NCI-H2227 (cell line): ENCODE data around the gene OTOR.

Source experiments
- DNase-seq: peaks from one replicate; lab custom pipeline; 2025; ENCODE audit not compliant: unreplicated experiment; lab: John Stamatoyannopoulos, UW

Gene OTOR

GRCh38 chr20:16748308-16748900 lies at the start of gene OTOR:
TSS of gene OTOR (plus strand) at chr20:16748358. CDS start at chr20:16748402, 44 bp downstream.
- DNase-seq, result no peak

GRCh38 chr20:16699293-16699692 lies 48.9 kb upstream of the OTOR start:
- DNase-seq, result no peak

- DNase-seq, result no peak
These were observed 46.9 kb upstream of the OTOR start for GRCh38 chr20:16701296-16701695.

GRCh38 chr20:16703570-16703969 lies 44.6 kb upstream of the OTOR start:
- DNase-seq, result no peak

- no peak for DNase-seq
These were observed 40.5 kb upstream of the OTOR start for GRCh38 chr20:16707674-16708073.

GRCh38 chr20:16708602-16709001 lies 39.6 kb upstream of the OTOR start:
- no peak for DNase-seq

- DNase-seq, result no peak
These were observed 39.1 kb upstream of the OTOR start for GRCh38 chr20:16709017-16709416.

- DNase-seq, result no peak
These were observed 37.4 kb upstream of the OTOR start for GRCh38 chr20:16710781-16711180.

GRCh38 chr20:16711661-16712258 lies 36.4 kb upstream of the OTOR start:
- DNase-seq, result no peak

- DNase-seq, result no peak
These were observed 35.6 kb upstream of the OTOR start for GRCh38 chr20:16712511-16712947.

- no peak for DNase-seq
These were observed 35.1 kb upstream of the OTOR start for GRCh38 chr20:16713066-16713465.

GRCh38 chr20:16714242-16714641 lies 33.9 kb upstream of the OTOR start:
- DNase-seq, result no peak

- DNase-seq, result no peak
These were observed 33.4 kb upstream of the OTOR start for GRCh38 chr20:16714751-16715150.

GRCh38 chr20:16719421-16719820 lies 28.7 kb upstream of the OTOR start:
- DNase-seq, result no peak

- DNase-seq, result no peak
These were observed 19.1 kb upstream of the OTOR start for GRCh38 chr20:16729080-16729479.

GRCh38 chr20:16729565-16730460 lies 18.3 kb upstream of the OTOR start, which contains the start of gene SNRPB2:
TSS of gene SNRPB2 (plus strand) at chr20:16730026. CDS start at chr20:16731703, 1,677 bp downstream.
- DNase-seq, result peak; percentile 97

GRCh38 chr20:16732506-16733152 lies 15.5 kb upstream of the OTOR start:
- DNase-seq, result no peak

GRCh38 chr20:16740365-16741072 lies 7.6 kb upstream of the OTOR start:
- DNase-seq, result no peak

- no peak for DNase-seq
These were observed 3.9 kb upstream of the OTOR start for GRCh38 chr20:16744178-16744807.

GRCh38 chr20:16745204-16745603 lies 3.0 kb upstream of the OTOR start:
- no peak for DNase-seq
